HG02870 (cell line): ENCODE data around the gene HOXD8.

Source experiments
- ATAC-seq: cut with Tn5 transposase; IDR thresholded peaks from one replicate; pipeline ENCODE4 v1.9.1; 2021; ENCODE audit warnings: mild to moderate bottlenecking, moderate library complexity; ENCODE audit not compliant: unreplicated experiment

The HOXD8 gene

GRCh38 chr2:176145085-176145969, 15.8 kb downstream of the HOXD8 start:
- no peak for ATAC-seq

- ATAC-seq: no peak
These were observed 16.6 kb downstream of the HOXD8 start for GRCh38 chr2:176146101-176146500.

- no peak for ATAC-seq
These were observed 17.1 kb downstream of the HOXD8 start for GRCh38 chr2:176146645-176147044.

- no peak for ATAC-seq
These were observed 17.8 kb downstream of the HOXD8 start for GRCh38 chr2:176147210-176147799.

GRCh38 chr2:176147800-176148496, 18.4 kb downstream of the HOXD8 start:
- ATAC-seq: no peak

- no peak for ATAC-seq
These were observed 19.4 kb downstream of the HOXD8 start for GRCh38 chr2:176148751-176149421.

- ATAC-seq: no peak
These were observed 20.0 kb downstream of the HOXD8 start for GRCh38 chr2:176149481-176149938.

- no peak for ATAC-seq
These were observed 20.6 kb downstream of the HOXD8 start for GRCh38 chr2:176149939-176150583.

- ATAC-seq: no peak
These were observed 21.3 kb downstream of the HOXD8 start for GRCh38 chr2:176150584-176151441.

- ATAC-seq: no peak
These were observed 22.2 kb downstream of the HOXD8 start, which contains the start of gene HOXD4 for GRCh38 chr2:176151442-176152287. HOXD4 (plus strand) TSS chr2:176151550; CDS start chr2:176151634, 84 bp downstream.

- no peak for ATAC-seq
These were observed 23.1 kb downstream of the HOXD8 start for GRCh38 chr2:176152350-176153181.

- ATAC-seq: no peak
These were observed 25.2 kb downstream of the HOXD8 start for GRCh38 chr2:176154576-176155252.

GRCh38 chr2:176155356-176156044, 26.0 kb downstream of the HOXD8 start:
- ATAC-seq: no peak

GRCh38 chr2:176156301-176156806, 26.8 kb downstream of the HOXD8 start:
- no peak for ATAC-seq

GRCh38 chr2:176156807-176157498, 27.4 kb downstream of the HOXD8 start, which contains the start of gene HOXD3:
HOXD3 (plus strand) TSS chr2:176157307; CDS start chr2:176169115, 11,808 bp downstream.
- no peak for ATAC-seq
